ENCODE measurements around the gene POT1.

The POT1 gene

GRCh38 chr7:124775422-124775821 lies 154.2 kb downstream of the POT1 start:
- no peak for DNase-seq (ENCODE audit: low read depth in 2 of 3, low spot score in 2 of 3)

GRCh38 chr7:124773938-124774337 lies 155.7 kb downstream of the POT1 start:
- no peak for DNase-seq (ENCODE audit: low read depth in 2 of 3, low spot score in 2 of 3)

GRCh38 chr7:124773339-124773738 lies 156.3 kb downstream of the POT1 start:
- DNase-seq (ENCODE audit: low read depth in 2 of 3, low spot score in 2 of 3): no peak
